HCT116 (cell line): ENCODE measurements around the gene ATP10B. TPM values are rescaled to one million over a fixed set of nuclear protein-coding genes. Genes with fewer than 3 reads are reported as not detected.

ENCODE experiments used
- ATAC-seq: fragments of 200-7000 bp; cut with Tn5 transposase; 2 replicates; pipeline ENCODE4 v1.9.1; 2020; ENCODE audit warnings: mild to moderate bottlenecking, moderate library complexity
- BruUV-seq: library from RNA; stranded (reverse); fragments of 400-500 nt; replicated peaks from 2 replicates; lab custom pipeline; 2021; lab: Mats Ljungman, UMichigan
- CTCF ChIA-PET: fragments of 300-600 bp; sonication (Branson Sonifier 250); formaldehyde crosslinking; loops from one replicate; lab custom pipeline; 2021; ENCODE audit warnings: antibody characterized with exemption; lab: Charles Lee
- POLR2A ChIA-PET: fragments of 300-600, 350-600 bp; sonication (Branson Sonifier 250); formaldehyde crosslinking; loops from one replicate; lab custom pipeline; 2021; ENCODE audit warnings: antibody characterized with exemption; lab: Charles Lee
- RAD21 ChIA-PET, 2 experiments: fragments of 300-600 bp; sonication (Branson Sonifier 250); formaldehyde crosslinking; loops; one replicate each; lab custom pipeline; 2023; ENCODE audit warnings: low total read pairs in 2 of 2; ENCODE audit not compliant: uncharacterized antibody in 2 of 2, unreplicated experiment in 2 of 2, low non-redundant PET in 1 of 2; lab: Charles Lee
- DNase-seq: peaks from one replicate; pipeline ENCODE4 v3.0.0-alpha.2; 2010; ENCODE audit warnings: low read depth, low spot score
- H2AFZ ChIP-seq: fragments of 200-600 bp; shearing (Covaris generic), sonication (generic); 2 replicates; pipeline ENCODE4 v1.6.1; 2017; ENCODE audit warnings: low read depth, mixed run types, mixed read lengths, antibody characterized with exemption, low read length; ENCODE audit not compliant: poor library complexity, severe bottlenecking
- H3K27ac ChIP-seq: 2 replicates; pipeline ENCODE4 v1.5.1; 2012; ENCODE audit warnings: low read depth, low read length
- H3K27me3 ChIP-seq: fragments of 200-600 bp; sonication (generic); 2 replicates; pipeline ENCODE4 v1.6.1; 2016; ENCODE audit warnings: mixed run types, low read length, mixed read lengths; ENCODE audit not compliant: insufficient read depth
- H3K36me3 ChIP-seq, 2 experiments: fragments of 200-500 bp in 1 of 2; fragments of 200-600 bp in 1 of 2; sonication (Bioruptor generic) in 1 of 2; sonication (generic) in 1 of 2; 2 replicates each; pipeline versions ENCODE4 v1.5.1 to v1.6.1; 2014 to 2016; ENCODE audit warnings: low read length in 2 of 2, inconsistent platforms in 1 of 2, mixed read lengths in 1 of 2, mixed run types in 1 of 2; ENCODE audit not compliant: insufficient read depth in 2 of 2, control insufficient read depth in 1 of 2
- H3K4me1 ChIP-seq, 2 experiments: fragments of 200-600 bp in 1 of 2; sonication (generic) in 1 of 2; 2 replicates each; pipeline versions ENCODE4 v1.5.1 to v1.6.1; 2012 to 2017; ENCODE audit warnings: low read length in 2 of 2, inconsistent platforms in 1 of 2, mild to moderate bottlenecking in 1 of 2, mixed read lengths in 1 of 2, mixed run types in 1 of 2, moderate library complexity in 1 of 2; ENCODE audit not compliant: insufficient read depth in 2 of 2, control insufficient read depth in 1 of 2
- H3K4me2 ChIP-seq: fragments of 200-600 bp; sonication (generic); 2 replicates; pipeline ENCODE4 v1.6.1; 2017; ENCODE audit warnings: mixed run types, low read length, mixed read lengths
- H3K4me3 ChIP-seq, 2 experiments: fragments of 200-600 bp in 1 of 2; sonication (generic) in 1 of 2; replicated peaks in 1 of 2; 2 replicates each; pipeline ENCODE4 v1.5.1; 2011 to 2016; ENCODE audit warnings: low read length in 2 of 2, control low read depth in 1 of 2, low read depth in 1 of 2, mild to moderate bottlenecking in 1 of 2, mixed read lengths in 1 of 2, mixed run types in 1 of 2
- H3K79me2 ChIP-seq: fragments of 200-600 bp; sonication (generic); 2 replicates; pipeline ENCODE4 v1.6.1; 2017; ENCODE audit warnings: mild to moderate bottlenecking, mixed run types, low read length, moderate library complexity, mixed read lengths; ENCODE audit not compliant: insufficient read depth
- H3K9ac ChIP-seq: fragments of 200-600 bp; sonication (generic); 2 replicates; pipeline ENCODE4 v1.6.1; 2016; ENCODE audit warnings: low read length, mixed read lengths
- H3K9me2 ChIP-seq: fragments of 200-600 bp; sonication (generic), shearing (Covaris generic); 2 replicates; pipeline ENCODE4 v1.6.1; 2017; ENCODE audit warnings: mixed run types, mild to moderate bottlenecking, moderate library complexity; ENCODE audit not compliant: insufficient read depth
- H3K9me3 ChIP-seq, 2 experiments: fragments of 200-500 bp in 1 of 2; fragments of 200-600 bp in 1 of 2; sonication (Bioruptor generic) in 1 of 2; sonication (generic) in 1 of 2; 2 replicates each; pipeline ENCODE4 v1.6.1; 2014 to 2017; ENCODE audit warnings: low read length in 2 of 2, mixed read lengths in 2 of 2, inconsistent platforms in 1 of 2, low read depth in 1 of 2, mild to moderate bottlenecking in 1 of 2, mixed run types in 1 of 2, moderate library complexity in 1 of 2; ENCODE audit not compliant: control insufficient read depth in 1 of 2, insufficient read depth in 1 of 2
- H4K20me1 ChIP-seq: fragments of 200-600 bp; sonication (generic), shearing (Covaris generic); 2 replicates; pipeline ENCODE4 v1.6.1; 2017; ENCODE audit warnings: mixed run types, mild to moderate bottlenecking, moderate library complexity; ENCODE audit not compliant: insufficient read depth
- ATF3 ChIP-seq: IDR thresholded peaks from 2 replicates; pipeline ENCODE4 v1.6.1; 2012
- CBX3 ChIP-seq: IDR thresholded peaks from 2 replicates; pipeline ENCODE4 v1.6.1; 2012; ENCODE audit warnings: low read depth
- CEBPB ChIP-seq: IDR thresholded peaks from 2 replicates; pipeline ENCODE4 v1.6.1; 2012; ENCODE audit warnings: low read depth
- CTCF ChIP-seq, 3 experiments: fragments of 200-600 bp in 1 of 3; sonication (generic) in 1 of 3; IDR thresholded peaks in 2 of 3; conservative IDR thresholded peaks in 1 of 3; 2 replicates each; pipeline ENCODE4 v1.5.1; 2012 to 2017; ENCODE audit warnings: low read depth in 2 of 3, low read length in 2 of 3, antibody characterized with exemption in 1 of 3, borderline replicate concordance in 1 of 3, control low read depth in 1 of 3, mild to moderate bottlenecking in 1 of 3, mixed read lengths in 1 of 3, mixed run types in 1 of 3, moderate library complexity in 1 of 3; ENCODE audit not compliant: insufficient read depth in 1 of 3
- EGR1 ChIP-seq: IDR thresholded peaks from 2 replicates; pipeline ENCODE4 v1.6.1; 2012; ENCODE audit warnings: low read depth
- EZH2phosphoT487 ChIP-seq: fragments of 200-600 bp; IDR thresholded peaks from 2 replicates; pipeline ENCODE4 v1.6.1; 2018; ENCODE audit warnings: antibody characterized with exemption, borderline replicate concordance
- FOSL1 ChIP-seq: IDR thresholded peaks from 2 replicates; pipeline ENCODE4 v1.6.1; 2012; ENCODE audit warnings: low read depth
- POLR2AphosphoS5 ChIP-seq: IDR thresholded peaks from 2 replicates; pipeline ENCODE4 v1.6.1; 2011; ENCODE audit warnings: mild to moderate bottlenecking, low read depth, low read length, moderate library complexity
- RAD21 ChIP-seq: IDR thresholded peaks from 2 replicates; pipeline ENCODE4 v1.6.1; 2012; ENCODE audit warnings: low read depth, mild to moderate bottlenecking
- REST ChIP-seq: IDR thresholded peaks from 2 replicates; pipeline ENCODE4 v1.6.1; 2012; ENCODE audit warnings: low read depth
- SIN3A ChIP-seq: IDR thresholded peaks from 2 replicates; pipeline ENCODE4 v1.6.1; 2012; ENCODE audit warnings: low read depth
- SP1 ChIP-seq: IDR thresholded peaks from 2 replicates; pipeline ENCODE4 v1.6.1; 2012; ENCODE audit warnings: low read depth
- SRF ChIP-seq: IDR thresholded peaks from 2 replicates; pipeline ENCODE4 v1.6.1; 2012; ENCODE audit warnings: low read depth
- TCF7L2 ChIP-seq: IDR thresholded peaks from 2 replicates; pipeline ENCODE4 v1.7.0; 2011; ENCODE audit warnings: borderline replicate concordance, inconsistent platforms; ENCODE audit not compliant: insufficient read depth, insufficient read length; ENCODE audit errors: extremely low read depth
- YY1 ChIP-seq: IDR thresholded peaks from 2 replicates; pipeline ENCODE4 v1.6.1; 2011; ENCODE audit warnings: low read length, low read depth, moderate library complexity, mild to moderate bottlenecking; ENCODE audit not compliant: insufficient replicate concordance; ENCODE audit errors: extremely low read depth
- ZBTB33 ChIP-seq: IDR thresholded peaks from 2 replicates; pipeline ENCODE4 v1.6.1; 2011; ENCODE audit warnings: mild to moderate bottlenecking, low read length, moderate library complexity; ENCODE audit not compliant: insufficient replicate concordance; ENCODE audit errors: extremely low read depth
- ZFX ChIP-seq: fragments of 450-650 bp; IDR thresholded peaks from 2 replicates; pipeline ENCODE4 v1.6.1; 2017
- ZNF274 ChIP-seq: fragments of 200-500 bp; sonication (Bioruptor generic); IDR thresholded peaks from 2 replicates; pipeline ENCODE4 v1.6.1; 2014; ENCODE audit warnings: mild to moderate bottlenecking, low read depth, low read length, inconsistent platforms
- intact Hi-C: fragments of 100-400 bp; cut with micrococcal nuclease; formaldehyde crosslinking; loops from 2 replicates; pipeline ENCODE4 v1.10.0; 2022
- total RNA-seq: library from RNA; stranded (reverse); gene quantifications from one replicate; pipeline ENCODE4 v1.2.1, GENCODE V29; 2021; ENCODE audit not compliant: unreplicated experiment

The ATP10B gene
- total RNA-seq, 1 experiment from 2014 or later, result 0.07 TPM

- ATAC-seq (no peak), DNase-seq (no peak)
- no peaks in the 10 kb centered on the region for H3K9me3 ChIP-seq
- RAD21 ChIA-PET, result no interaction called here
- no peaks in the 10 kb centered on the region for H3K36me3 ChIP-seq
- H3K79me2 ChIP-seq, result no peaks in the 10 kb centered on the region
- H3K27ac ChIP-seq, result no peak overlapping the region
- intact Hi-C loops, result no loop called here
- no peak overlapping the region for H3K9ac ChIP-seq
- CTCF ChIA-PET, result no interaction called here
- H2AFZ ChIP-seq, result no peak overlapping the region
- H3K4me1 ChIP-seq, result no peaks in the 10 kb centered on the region
- POLR2A ChIA-PET, result no interaction called here
- H3K4me2 ChIP-seq, result no peak overlapping the region
- H3K9me2 ChIP-seq, result no peaks in the 10 kb centered on the region
- BruUV-seq, result no TSS peak
- no peaks in the 10 kb centered on the region for H3K27me3 ChIP-seq
- TF ChIP-seq ZFX, result no peak
- no peak for TF ChIP-seq SRF
- no peak for TF ChIP-seq CTCF (IDR thresholded peaks at IDR 0.05 in 2 of 3, conservative IDR thresholded peaks at IDR 0.05 in 1 of 3; ENCODE audit: borderline replicate concordance in 1 of 3, insufficient read depth in 1 of 3, low read depth in 2 of 3, low read length in 2 of 3)
- no peak for TF ChIP-seq EGR1
- no peak for TF ChIP-seq POLR2AphosphoS5
- TF ChIP-seq ZNF274, result no peak
- TF ChIP-seq REST, result no peak
- no peak for TF ChIP-seq CBX3
- TF ChIP-seq SP1, result no peak
- TF ChIP-seq EZH2phosphoT487, result no peak
- TF ChIP-seq TCF7L2, result no peak
- TF ChIP-seq RAD21, result no peak
- TF ChIP-seq YY1, result no peak
- no peak for TF ChIP-seq CEBPB
- TF ChIP-seq FOSL1, result no peak
- TF ChIP-seq ZBTB33, result no peak
- no peak for TF ChIP-seq ATF3
- TF ChIP-seq SIN3A, result no peak
- H3K4me3 ChIP-seq, result no peak overlapping the region
- no peaks in the 10 kb centered on the region for H4K20me1 ChIP-seq
These were observed 251.0 kb downstream of the ATP10B start for GRCh38 chr5:160601046-160601445.
